ENCODE results near the gene RXFP1.
A peak's percentile ranks its signal among the peaks of the same experiment; 100 is the strongest.

RXFP1 gene

DNA sequence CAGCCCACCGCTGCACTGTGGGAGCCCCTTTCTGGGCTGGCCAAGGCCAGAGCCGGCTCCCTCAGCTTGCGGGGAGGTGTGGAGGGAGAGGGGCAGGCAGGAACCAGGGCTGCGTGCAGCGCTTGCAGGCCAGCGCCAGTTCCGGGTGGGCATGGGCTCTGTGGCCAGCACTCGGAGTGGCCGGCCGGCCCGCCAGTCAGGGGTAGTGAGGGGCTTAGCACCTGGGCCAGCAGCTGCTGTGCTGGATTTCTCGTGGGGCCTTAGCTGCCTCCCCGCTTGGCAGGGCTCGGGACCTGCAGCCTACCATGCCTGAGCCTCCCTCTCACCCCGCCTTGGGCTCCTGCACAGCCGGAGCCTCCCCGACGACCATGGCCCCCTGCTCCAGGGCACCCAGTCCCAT is 45.2 kb downstream of the RXFP1 start:
- TF ChIP-seq, protein P1, sequence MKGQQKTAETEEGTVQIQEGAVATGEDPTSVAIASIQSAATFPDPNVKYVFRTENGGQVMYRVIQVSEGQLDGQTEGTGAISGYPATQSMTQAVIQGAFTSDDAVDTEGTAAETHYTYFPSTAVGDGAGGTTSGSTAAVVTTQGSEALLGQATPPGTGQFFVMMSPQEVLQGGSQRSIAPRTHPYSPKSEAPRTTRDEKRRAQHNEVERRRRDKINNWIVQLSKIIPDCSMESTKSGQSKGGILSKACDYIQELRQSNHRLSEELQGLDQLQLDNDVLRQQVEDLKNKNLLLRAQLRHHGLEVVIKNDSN (IDR thresholded peaks at IDR 0.05) = no peak

DNA sequence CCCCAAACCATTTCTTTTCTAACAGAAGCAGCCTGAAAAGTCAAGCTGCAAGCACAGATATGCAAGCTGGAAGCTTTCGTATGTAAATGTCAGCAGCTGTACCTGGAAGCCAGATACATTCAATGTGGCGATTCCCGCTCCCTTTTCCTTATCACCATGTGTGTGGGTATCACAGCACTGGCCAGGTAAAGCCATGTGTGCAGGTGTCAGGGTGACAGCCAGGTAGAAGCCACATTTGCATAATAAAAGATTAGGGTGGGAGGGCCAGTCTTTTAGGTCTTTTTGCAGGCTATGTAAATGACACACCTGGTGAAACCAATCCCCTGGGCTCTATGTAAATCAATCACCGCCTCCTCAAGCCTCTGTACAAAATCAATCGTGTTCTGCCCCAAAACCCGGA is 50.1 kb downstream of the RXFP1 start:
- no peak for TF ChIP-seq ZBTB7A (IDR thresholded peaks at IDR 0.05; ENCODE audit: low read depth)
- TF ChIP-seq TCF12 (IDR thresholded peaks at IDR 0.05; ENCODE audit: low read depth) = no peak
- TF ChIP-seq TAF1 (IDR thresholded peaks at IDR 0.05; ENCODE audit: low read depth) = no peak
- TF ChIP-seq NFIC (IDR thresholded peaks at IDR 0.05) = no peak
- TF ChIP-seq MAX (IDR thresholded peaks at IDR 0.05) = no peak
- TF ChIP-seq CEBPB (IDR thresholded peaks at IDR 0.05) = no peak

- no peak for TF ChIP-seq CREB1 (IDR thresholded peaks at IDR 0.05; ENCODE audit: low read depth)
- no peak for TF ChIP-seq MAX (IDR thresholded peaks at IDR 0.05)
- TF ChIP-seq YY1 (IDR thresholded peaks at IDR 0.05; ENCODE audit: low read depth) = no peak
- no peak for TF ChIP-seq EGR1 (IDR thresholded peaks at IDR 0.05)
- TF ChIP-seq, protein P2, sequence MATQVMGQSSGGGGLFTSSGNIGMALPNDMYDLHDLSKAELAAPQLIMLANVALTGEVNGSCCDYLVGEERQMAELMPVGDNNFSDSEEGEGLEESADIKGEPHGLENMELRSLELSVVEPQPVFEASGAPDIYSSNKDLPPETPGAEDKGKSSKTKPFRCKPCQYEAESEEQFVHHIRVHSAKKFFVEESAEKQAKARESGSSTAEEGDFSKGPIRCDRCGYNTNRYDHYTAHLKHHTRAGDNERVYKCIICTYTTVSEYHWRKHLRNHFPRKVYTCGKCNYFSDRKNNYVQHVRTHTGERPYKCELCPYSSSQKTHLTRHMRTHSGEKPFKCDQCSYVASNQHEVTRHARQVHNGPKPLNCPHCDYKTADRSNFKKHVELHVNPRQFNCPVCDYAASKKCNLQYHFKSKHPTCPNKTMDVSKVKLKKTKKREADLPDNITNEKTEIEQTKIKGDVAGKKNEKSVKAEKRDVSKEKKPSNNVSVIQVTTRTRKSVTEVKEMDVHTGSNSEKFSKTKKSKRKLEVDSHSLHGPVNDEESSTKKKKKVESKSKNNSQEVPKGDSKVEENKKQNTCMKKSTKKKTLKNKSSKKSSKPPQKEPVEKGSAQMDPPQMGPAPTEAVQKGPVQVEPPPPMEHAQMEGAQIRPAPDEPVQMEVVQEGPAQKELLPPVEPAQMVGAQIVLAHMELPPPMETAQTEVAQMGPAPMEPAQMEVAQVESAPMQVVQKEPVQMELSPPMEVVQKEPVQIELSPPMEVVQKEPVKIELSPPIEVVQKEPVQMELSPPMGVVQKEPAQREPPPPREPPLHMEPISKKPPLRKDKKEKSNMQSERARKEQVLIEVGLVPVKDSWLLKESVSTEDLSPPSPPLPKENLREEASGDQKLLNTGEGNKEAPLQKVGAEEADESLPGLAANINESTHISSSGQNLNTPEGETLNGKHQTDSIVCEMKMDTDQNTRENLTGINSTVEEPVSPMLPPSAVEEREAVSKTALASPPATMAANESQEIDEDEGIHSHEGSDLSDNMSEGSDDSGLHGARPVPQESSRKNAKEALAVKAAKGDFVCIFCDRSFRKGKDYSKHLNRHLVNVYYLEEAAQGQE (IDR thresholded peaks at IDR 0.05; ENCODE audit: low read depth) = no peak
- TF ChIP-seq, protein P1 (IDR thresholded peaks at IDR 0.05) = no peak
- TF ChIP-seq NFIC (IDR thresholded peaks at IDR 0.05) = no peak
- TF ChIP-seq TEAD4 (IDR thresholded peaks at IDR 0.05) = no peak
- no peak for TF ChIP-seq ZBTB7A (IDR thresholded peaks at IDR 0.05; ENCODE audit: low read depth)
- no peak for TF ChIP-seq TCF12 (IDR thresholded peaks at IDR 0.05; ENCODE audit: low read depth)
- no peak for TF ChIP-seq TAF1 (IDR thresholded peaks at IDR 0.05; ENCODE audit: low read depth)
- no peak for TF ChIP-seq EP300 (IDR thresholded peaks at IDR 0.05; ENCODE audit: borderline replicate concordance)
- TF ChIP-seq RAD21 (IDR thresholded peaks at IDR 0.05; ENCODE audit: low read depth) = no peak
Measured at GRCh38 chr4:158572608-158573007, 50.9 kb downstream of the RXFP1 start.

GRCh38 chr4:158578476-158578875 is 56.8 kb downstream of the RXFP1 start:
- TF ChIP-seq RAD21 (IDR thresholded peaks at IDR 0.05; ENCODE audit: low read depth) (peak; percentile 51), TAF1 (IDR thresholded peaks at IDR 0.05; ENCODE audit: low read depth) (no peak), ZBTB7A (IDR thresholded peaks at IDR 0.05; ENCODE audit: low read depth) (no peak), YY1 (IDR thresholded peaks at IDR 0.05; ENCODE audit: low read depth) (no peak)
- TF ChIP-seq, protein P2 (IDR thresholded peaks at IDR 0.05; ENCODE audit: low read depth) = no peak

DNA sequence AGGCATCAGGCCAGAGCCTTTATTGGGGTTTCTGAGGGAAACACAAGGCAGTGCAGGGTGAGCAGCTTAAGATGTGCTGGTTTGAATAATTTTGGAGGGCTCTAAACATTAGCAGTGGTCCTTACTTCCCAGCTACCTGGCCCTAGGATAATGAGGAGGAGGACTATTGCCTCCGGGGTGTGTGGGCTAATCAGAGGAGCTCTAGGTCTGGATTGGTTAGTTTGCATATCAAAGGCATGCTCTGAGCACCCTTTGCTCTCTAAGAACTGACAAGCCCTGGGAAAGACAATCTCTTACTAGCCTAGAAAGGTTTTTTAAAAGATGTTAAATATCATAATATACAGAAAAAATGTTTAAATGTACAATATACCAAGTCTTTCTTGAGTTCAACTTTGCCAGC is 58.4 kb downstream of the RXFP1 start:
- no peak for TF ChIP-seq EGR1 (IDR thresholded peaks at IDR 0.05)
- TF ChIP-seq CREB1 (IDR thresholded peaks at IDR 0.05; ENCODE audit: low read depth) = no peak
- no peak for TF ChIP-seq CEBPB (IDR thresholded peaks at IDR 0.05)
- no peak for TF ChIP-seq ZBTB7A (IDR thresholded peaks at IDR 0.05; ENCODE audit: low read depth)
- TF ChIP-seq, protein P2 (IDR thresholded peaks at IDR 0.05; ENCODE audit: low read depth) = no peak
- TF ChIP-seq FOXM1 (IDR thresholded peaks at IDR 0.05; ENCODE audit: borderline replicate concordance, low read depth) = no peak
- TF ChIP-seq EP300 (IDR thresholded peaks at IDR 0.05; ENCODE audit: borderline replicate concordance) = no peak
- no peak for TF ChIP-seq TAF1 (IDR thresholded peaks at IDR 0.05; ENCODE audit: low read depth)
- TF ChIP-seq YY1 (IDR thresholded peaks at IDR 0.05; ENCODE audit: low read depth) = no peak
- TF ChIP-seq TCF12 (IDR thresholded peaks at IDR 0.05; ENCODE audit: low read depth) = no peak
- no peak for TF ChIP-seq NFIC (IDR thresholded peaks at IDR 0.05)
- no peak for TF ChIP-seq TEAD4 (IDR thresholded peaks at IDR 0.05)
- TF ChIP-seq, protein P1 (IDR thresholded peaks at IDR 0.05) = no peak
- TF ChIP-seq RAD21 (IDR thresholded peaks at IDR 0.05; ENCODE audit: low read depth) = no peak
- TF ChIP-seq MAX (IDR thresholded peaks at IDR 0.05) = no peak

All from Ishikawa (cell line).